NCI-H226 (cell line): ENCODE measurements around the gene ZNF157.

Source experiments
- DNase-seq: peaks from one replicate; pipeline ENCODE4 v3.0.0-alpha.2; 2015

The ZNF157 gene

DNA sequence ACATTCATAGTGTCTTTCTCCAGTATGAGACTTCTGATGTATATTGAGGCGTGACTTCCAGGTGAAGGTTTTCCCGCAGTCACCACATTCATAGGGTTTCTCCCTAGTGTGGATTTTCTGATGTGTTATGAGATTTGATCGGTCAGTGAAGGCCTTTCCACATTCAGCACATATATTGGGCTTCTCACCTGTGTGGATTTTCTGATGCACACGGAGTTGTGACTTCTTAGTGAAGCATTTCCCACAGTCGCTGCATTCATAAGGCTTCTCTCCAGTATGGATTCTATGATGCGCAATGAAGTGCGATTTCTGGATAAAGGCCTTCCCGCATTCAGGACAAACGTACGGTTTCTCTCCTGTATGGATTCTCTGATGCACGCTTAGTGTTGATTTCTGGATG is 77.2 kb downstream of the ZNF157 start:
- no peak for DNase-seq

DNA sequence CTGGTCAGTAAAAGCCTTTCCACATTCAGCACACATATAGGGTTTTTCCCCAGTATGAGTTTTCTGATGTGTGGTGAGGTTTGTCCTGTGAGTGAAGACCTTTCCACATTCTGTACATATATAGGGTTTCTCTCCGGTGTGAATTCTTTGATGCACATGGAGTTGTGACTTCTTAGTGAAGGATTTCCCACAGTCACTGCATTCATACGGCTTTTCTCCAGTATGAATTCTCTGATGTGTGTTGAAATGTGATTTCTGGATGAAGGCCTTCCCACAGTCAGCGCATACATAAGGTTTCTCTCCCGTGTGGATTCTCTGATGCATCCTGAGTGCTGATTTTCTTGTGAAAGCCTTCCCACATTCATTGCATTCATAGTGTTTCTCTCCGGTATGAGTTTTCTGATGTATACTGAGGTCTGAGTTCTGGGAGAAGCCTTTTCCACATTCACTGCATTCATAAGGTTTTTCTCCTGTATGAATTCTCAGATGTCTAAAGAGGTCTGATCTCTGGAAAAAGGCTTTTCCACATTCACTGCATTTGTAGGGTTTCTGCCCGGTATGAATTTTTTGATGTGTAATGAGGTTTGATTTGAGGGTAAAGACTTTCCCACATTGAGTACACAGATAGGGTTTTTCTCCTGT is 77.9 kb downstream of the ZNF157 start:
- DNase-seq: no peak

DNA sequence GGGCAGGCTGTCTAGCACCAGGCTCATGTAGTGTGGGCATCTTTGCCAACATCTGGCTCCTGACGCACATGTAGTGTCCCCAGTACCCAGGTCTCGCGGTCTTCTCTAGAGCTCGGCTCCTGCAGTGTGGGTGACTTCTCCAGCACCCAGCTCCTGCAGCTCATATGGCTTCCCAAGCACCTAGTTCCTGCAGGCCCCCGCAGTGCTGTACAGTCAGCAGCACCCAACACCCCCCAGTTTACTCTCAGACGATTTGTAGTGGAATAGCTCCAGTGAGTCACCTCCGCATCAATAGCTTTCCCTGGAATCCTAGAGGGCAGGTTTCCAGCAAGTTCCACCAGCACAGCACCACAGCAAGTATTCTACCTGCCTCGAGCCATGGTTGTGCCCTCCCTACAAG is 81.7 kb downstream of the ZNF157 start:
- DNase-seq: no peak

DNA sequence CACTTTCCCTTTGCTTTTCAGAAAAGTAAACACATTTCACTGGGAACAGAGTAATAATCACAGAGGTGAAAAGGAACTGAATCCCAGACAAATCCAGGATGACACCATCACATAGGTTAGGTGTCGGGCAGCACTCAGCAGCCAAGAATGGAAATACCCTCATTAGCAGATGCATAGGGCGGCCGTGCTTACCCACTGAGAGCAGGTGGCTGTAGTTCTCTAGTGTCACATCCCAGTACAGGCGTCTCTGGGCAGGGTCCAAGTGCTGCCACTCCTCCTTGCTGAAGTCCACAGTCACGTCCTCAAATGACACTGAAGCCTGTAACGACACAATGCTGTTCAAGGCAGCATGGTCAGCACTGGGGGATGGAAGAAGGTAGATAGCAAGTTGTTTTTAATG is 85.7 kb downstream of the ZNF157 start:
- DNase-seq: no peak

DNA sequence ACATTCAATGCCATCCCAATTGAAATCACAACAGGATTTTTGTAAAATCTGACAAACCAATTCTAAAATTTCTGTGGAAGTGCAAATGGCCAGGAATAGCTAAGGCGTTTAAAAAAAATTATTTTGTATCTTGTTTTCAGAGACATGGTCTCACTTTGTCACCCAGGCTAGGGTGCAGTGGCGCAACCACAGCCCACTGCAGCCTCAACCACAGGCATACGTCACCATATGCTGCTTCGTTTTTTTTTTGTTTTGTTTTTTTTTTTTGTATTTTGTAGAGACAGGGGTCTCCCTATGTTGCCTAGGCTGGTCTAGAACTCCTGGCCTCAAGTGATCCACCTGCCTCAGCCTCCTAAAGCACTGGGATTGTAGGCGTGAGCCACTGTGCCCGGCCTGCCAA is 88.2 kb downstream of the ZNF157 start:
- no peak for DNase-seq

DNA sequence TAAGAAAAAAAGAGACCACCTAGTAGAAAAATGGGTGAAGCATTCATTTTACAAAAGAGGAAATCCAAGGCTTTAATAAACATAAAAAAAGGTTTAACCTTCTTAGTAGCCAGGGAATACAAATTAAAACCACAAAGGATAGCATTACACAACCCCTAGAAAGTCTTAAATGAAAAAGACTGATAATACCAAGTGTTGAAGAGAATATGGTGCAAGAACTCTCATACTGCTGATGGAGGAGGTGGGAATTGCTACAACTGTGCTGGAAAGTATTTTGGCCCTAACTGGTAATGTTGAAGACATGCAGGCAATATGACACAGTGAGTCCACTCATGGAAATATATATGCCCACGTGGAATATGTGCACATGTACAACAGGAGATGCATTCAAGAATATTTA is 90.2 kb downstream of the ZNF157 start:
- no peak for DNase-seq
